ENCODE results near the gene KCND3.
"Not testable (repeated sequence)": the region's sequence is repeated elsewhere in the genome, so short reads cannot be mapped to it uniquely, and the experiment has no call there.

- not testable (repeated sequence) for TF ChIP-seq POLR2A (IDR thresholded peaks at IDR 0.05; ENCODE audit: low read depth, low read length); CTCF (IDR thresholded peaks at IDR 0.05; ENCODE audit: extremely low read depth in 1 of 2, insufficient read depth in 1 of 2, low read depth in 1 of 2, low read length in 2 of 2)
Measured at GRCh38 chr1:111742292-111742691, 247.2 kb downstream of the KCND3 start.

Measured in endothelial cell of umbilical vein (primary cell).